Panc1 (cell line): ENCODE measurements around the gene CORT. TPM values are rescaled to one million over a fixed set of nuclear protein-coding genes. Genes with fewer than 3 reads are reported as not detected.

ENCODE experiments used
- ATAC-seq: fragments of 200-7000 bp; cut with Tn5 transposase; 2 replicates; pipeline ENCODE4 v1.9.1; 2020; ENCODE audit warnings: mild to moderate bottlenecking, moderate library complexity
- BruUV-seq: library from RNA; stranded (reverse); fragments of 400-500 nt; replicated peaks from 2 replicates; lab custom pipeline; 2021; lab: Mats Ljungman, UMichigan
- CTCF ChIA-PET: fragments of 300-600 bp; sonication (Branson Sonifier 250); formaldehyde crosslinking; loops from one replicate; lab custom pipeline; 2022; ENCODE audit warnings: antibody characterized with exemption; lab: Charles Lee
- POLR2A ChIA-PET: fragments of 300-600 bp; sonication (Branson Sonifier 250); formaldehyde crosslinking; loops from one replicate; lab custom pipeline; 2022; ENCODE audit warnings: antibody characterized with exemption; lab: Charles Lee
- DNase-seq: peaks from one replicate; pipeline ENCODE4 v3.0.0-alpha.2; 2010; ENCODE audit warnings: low read depth, low spot score
- H3K27ac ChIP-seq: 2 replicates; pipeline ENCODE4 v1.5.1; 2011; ENCODE audit warnings: mild to moderate bottlenecking, low read length, inconsistent platforms
- H3K27me3 ChIP-seq: fragments of 200-500 bp; sonication (Bioruptor generic); 2 replicates; pipeline ENCODE4 v1.6.0; 2014; ENCODE audit warnings: low read length, inconsistent platforms; ENCODE audit not compliant: control insufficient read depth, insufficient read depth
- H3K36me3 ChIP-seq: fragments of 200-500 bp; sonication (Bioruptor generic); 2 replicates; pipeline ENCODE4 v1.5.1; 2014; ENCODE audit warnings: inconsistent platforms, mild to moderate bottlenecking, low read length, moderate library complexity; ENCODE audit not compliant: control insufficient read depth, insufficient read depth
- H3K4me1 ChIP-seq: 2 replicates; pipeline ENCODE4 v1.5.1; 2011; ENCODE audit warnings: inconsistent platforms, mild to moderate bottlenecking, low read length, moderate library complexity; ENCODE audit not compliant: control insufficient read depth, insufficient read depth
- H3K4me3 ChIP-seq, 2 experiments: 2 replicates each; pipeline ENCODE4 v1.5.1; 2011 to 2012; ENCODE audit warnings: low read depth in 2 of 2, low read length in 2 of 2, mild to moderate bottlenecking in 2 of 2, inconsistent platforms in 1 of 2, moderate library complexity in 1 of 2
- H3K9me3 ChIP-seq: fragments of 200-500 bp; sonication (Bioruptor generic); 2 replicates; pipeline ENCODE4 v1.5.1; 2014; ENCODE audit warnings: low read depth, mild to moderate bottlenecking, inconsistent platforms, low read length, moderate library complexity; ENCODE audit not compliant: control insufficient read depth, insufficient read depth
- CTCF ChIP-seq: fragments of 450-650 bp; IDR thresholded peaks from 2 replicates; pipeline ENCODE4 v1.5.1; 2017; ENCODE audit warnings: mild to moderate bottlenecking
- POLR2AphosphoS5 ChIP-seq: IDR thresholded peaks from 2 replicates; pipeline ENCODE4 v1.6.1; 2012; ENCODE audit warnings: mild to moderate bottlenecking, low read depth, low read length, moderate library complexity
- REST ChIP-seq, 2 experiments: IDR thresholded peaks; 2 replicates each; pipeline ENCODE4 v1.6.1; 2011 to 2012; ENCODE audit warnings: low read depth in 2 of 2, control low read depth in 1 of 2, low read length in 1 of 2, mild to moderate bottlenecking in 1 of 2, moderate library complexity in 1 of 2; ENCODE audit not compliant: insufficient read depth in 1 of 2
- SIN3A ChIP-seq: IDR thresholded peaks from 2 replicates; pipeline ENCODE4 v1.6.1; 2012; ENCODE audit warnings: low read depth, mild to moderate bottlenecking, low read length, moderate library complexity, borderline replicate concordance; ENCODE audit not compliant: insufficient read depth
- TCF7L2 ChIP-seq: IDR thresholded peaks from 2 replicates; pipeline ENCODE4 v1.6.1; 2011; ENCODE audit warnings: mild to moderate bottlenecking, low read depth, low read length, inconsistent platforms
- in situ Hi-C: cut with HindIII; loops from 2 replicates; pipeline ENCODE4 v1.10.0; 2016; ENCODE audit warnings: low sequenced_read_pairs, low pct_unique_long_range_greater_than_20kb
- intact Hi-C: fragments of 100-400 bp; cut with micrococcal nuclease; formaldehyde crosslinking; loops from one replicate; pipeline ENCODE4 v1.10.0; 2022; ENCODE audit not compliant: unreplicated experiment
- total RNA-seq: library from RNA; stranded (reverse); gene quantifications from one replicate; pipeline ENCODE4 v1.2.1, GENCODE V29; 2021; ENCODE audit not compliant: unreplicated experiment

The CORT gene
- total RNA-seq, 1 experiment from 2014 or later = 0.41 TPM

DNA sequence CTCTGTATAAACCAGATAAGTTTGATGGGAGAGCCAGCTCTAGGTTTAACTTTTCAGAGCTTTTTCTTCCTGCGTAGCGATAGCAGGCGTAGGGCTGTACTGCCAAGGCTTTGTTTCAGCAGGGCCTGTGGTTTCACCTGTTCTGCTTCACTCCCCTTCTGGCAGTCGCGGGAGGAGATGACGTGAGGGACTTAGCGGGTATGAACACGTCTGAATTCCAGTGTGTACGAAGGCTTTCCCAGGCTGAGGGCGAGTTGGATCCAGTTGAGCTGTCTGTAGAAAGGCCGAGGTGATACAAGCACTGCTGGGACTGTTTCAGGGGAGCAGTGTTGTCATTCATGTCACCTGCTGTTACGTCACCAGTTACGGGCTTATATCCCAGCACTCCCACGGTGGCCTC is 46.1 kb downstream of the CORT start:
- DNase-seq (no peak), ATAC-seq (no peak)
- Histone ChIP-seq H3K4me3 (no peak overlapping the region), H3K27me3 (no peaks in the 10 kb centered on the region), H3K36me3 (no peaks in the 10 kb centered on the region), H3K9me3 (no peaks in the 10 kb centered on the region), H3K4me1 (peaks cover 12% of the 10 kb centered on the region), H3K27ac (no peak overlapping the region)
- intact Hi-C loops = loop anchor here (2.0 kb wide), 1 partner anchor 67 kb away; no protein-coding TSS in a partner anchor
- POLR2A ChIA-PET = no interaction called here
- TF ChIP-seq CTCF (no peak), SIN3A (no peak), REST (IDR thresholded peaks at IDR 0.05; ENCODE audit: insufficient read depth in 1 of 2, low read depth in 2 of 2, low read length in 1 of 2) (no peak), POLR2AphosphoS5 (no peak), TCF7L2 (no peak)
- CTCF ChIA-PET = no interaction called here
- BruUV-seq = no TSS peak
- in situ Hi-C loops = no loop called here

DNA sequence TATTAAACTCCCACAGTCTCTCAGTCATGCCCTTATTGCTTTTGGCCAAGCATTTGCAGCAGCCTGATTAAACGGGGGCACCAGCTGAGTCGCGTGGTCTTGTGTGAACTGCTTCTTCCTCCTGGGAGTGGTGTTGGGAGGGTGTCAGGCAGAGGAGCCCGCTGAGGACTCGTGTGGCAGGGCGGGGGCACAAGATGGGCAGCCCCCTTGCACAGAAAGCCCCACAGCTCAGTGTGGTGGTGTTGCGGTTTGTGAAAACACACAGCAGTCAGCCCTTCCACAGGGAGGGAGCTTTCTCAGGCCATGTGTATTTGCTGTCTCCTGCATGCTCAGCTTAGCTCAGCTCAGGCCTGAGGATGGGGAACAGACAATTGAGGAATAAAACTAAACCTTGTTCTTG is 47.3 kb downstream of the CORT start:
- no TSS peak for BruUV-seq
- no peak for ATAC-seq
- Histone ChIP-seq H3K36me3 (no peaks in the 10 kb centered on the region), H3K9me3 (no peaks in the 10 kb centered on the region), H3K4me1 (peaks cover 12% of the 10 kb centered on the region), H3K27me3 (no peaks in the 10 kb centered on the region), H3K4me3 (no peak overlapping the region), H3K27ac (no peak overlapping the region)
- ChIA-PET POLR2A (no interaction called here), CTCF (interaction anchor here (0.7 kb wide), 1 partner anchor 50 kb away, joined by 8 read pairs; no protein-coding TSS in a partner anchor)
- no peak for DNase-seq
- TF ChIP-seq POLR2AphosphoS5 (no peak), REST (IDR thresholded peaks at IDR 0.05; ENCODE audit: insufficient read depth in 1 of 2, low read depth in 2 of 2, low read length in 1 of 2) (no peak), CTCF (no peak), SIN3A (no peak), TCF7L2 (no peak)
- in situ Hi-C loops (no loop called here), intact Hi-C loops (no loop called here)
